A549 treated with dexamethasone at 1 μM for 4 hours (cell line): Measurements from ENCODE around the gene LGALS7. TPM values are rescaled to one million over a fixed set of nuclear protein-coding genes. Genes with fewer than 3 reads are reported as not detected.

Experiments
- total RNA-seq: library from RNA; stranded (reverse); fragments of 200-300 nt; extraction: Qiagen RNA extraction; gene quantifications from 5 replicates; pipeline ENCODE4 v1.2.3, GENCODE V29; 2022

Gene LGALS7
- total RNA-seq = 0.25 to 0.40 TPM in 2 of 5 replicates, not detected in the others

DNA sequence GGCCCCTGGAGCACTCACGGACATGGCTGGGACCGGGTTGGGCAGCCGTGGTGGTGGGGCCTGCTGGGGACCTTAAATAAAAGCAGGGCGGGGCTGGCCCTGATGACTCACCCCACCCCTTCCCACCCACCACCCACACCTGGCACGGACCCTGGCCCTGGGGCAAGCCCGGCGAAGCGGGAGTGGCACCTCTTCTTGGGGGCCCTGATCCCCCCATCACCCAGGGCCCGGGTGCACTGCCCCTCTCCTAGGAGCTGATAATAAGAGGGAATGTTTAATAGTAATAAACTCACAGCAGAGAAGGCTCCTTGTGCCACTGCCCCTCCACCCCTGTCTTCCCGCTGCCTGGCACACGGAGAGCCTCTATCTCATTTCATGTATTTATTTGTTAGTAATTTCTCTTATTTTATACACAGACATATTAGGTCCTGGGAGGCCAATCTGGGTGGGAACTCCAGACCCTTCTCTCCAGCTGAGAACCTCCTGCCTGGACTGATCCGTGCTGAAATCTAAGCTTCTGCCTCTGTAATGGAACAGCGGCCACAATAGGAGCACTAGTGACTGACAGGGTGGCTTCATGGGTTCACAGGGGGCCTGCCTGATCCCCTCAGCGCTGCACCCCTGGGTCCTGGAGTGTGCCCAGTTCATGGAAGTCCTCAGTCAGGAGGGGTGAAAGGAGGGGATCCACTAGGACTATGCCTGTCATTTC is at the start of gene LGALS7:
TSS of gene LGALS7 (minus strand) at position 49 of the 709 bp plus-strand sequence. CDS start at position 24, 25 bp downstream.

DNA sequence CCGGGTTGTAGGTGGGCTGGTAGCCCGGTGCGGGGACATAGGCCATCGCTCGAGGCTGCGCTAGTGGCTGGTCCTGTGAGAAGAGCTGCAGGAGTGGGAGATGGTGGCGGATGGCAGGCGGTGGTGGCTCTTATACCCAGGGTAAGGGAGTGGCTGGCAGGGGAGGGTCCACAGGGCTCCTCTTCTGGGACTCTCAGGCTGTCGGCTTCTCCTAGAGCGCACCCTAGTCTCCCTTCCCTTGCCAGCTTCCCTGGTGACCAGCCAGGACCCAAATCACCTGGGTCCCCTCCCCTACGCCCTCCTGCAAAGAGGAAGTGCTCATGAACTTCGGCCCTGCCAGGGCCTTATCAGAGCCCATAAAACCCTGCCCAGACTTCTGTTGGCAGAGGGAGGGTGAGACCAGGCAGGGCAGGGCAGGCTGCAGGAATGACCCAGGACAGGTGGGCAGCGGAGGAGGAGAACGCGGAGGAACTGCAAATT is 39.6 kb upstream of the LGALS7 start, which contains the start of gene LGALS4:
TSS of gene LGALS4 (minus strand) at position 105 of the 480 bp plus-strand sequence. CDS start at position 46, 59 bp downstream.

DNA sequence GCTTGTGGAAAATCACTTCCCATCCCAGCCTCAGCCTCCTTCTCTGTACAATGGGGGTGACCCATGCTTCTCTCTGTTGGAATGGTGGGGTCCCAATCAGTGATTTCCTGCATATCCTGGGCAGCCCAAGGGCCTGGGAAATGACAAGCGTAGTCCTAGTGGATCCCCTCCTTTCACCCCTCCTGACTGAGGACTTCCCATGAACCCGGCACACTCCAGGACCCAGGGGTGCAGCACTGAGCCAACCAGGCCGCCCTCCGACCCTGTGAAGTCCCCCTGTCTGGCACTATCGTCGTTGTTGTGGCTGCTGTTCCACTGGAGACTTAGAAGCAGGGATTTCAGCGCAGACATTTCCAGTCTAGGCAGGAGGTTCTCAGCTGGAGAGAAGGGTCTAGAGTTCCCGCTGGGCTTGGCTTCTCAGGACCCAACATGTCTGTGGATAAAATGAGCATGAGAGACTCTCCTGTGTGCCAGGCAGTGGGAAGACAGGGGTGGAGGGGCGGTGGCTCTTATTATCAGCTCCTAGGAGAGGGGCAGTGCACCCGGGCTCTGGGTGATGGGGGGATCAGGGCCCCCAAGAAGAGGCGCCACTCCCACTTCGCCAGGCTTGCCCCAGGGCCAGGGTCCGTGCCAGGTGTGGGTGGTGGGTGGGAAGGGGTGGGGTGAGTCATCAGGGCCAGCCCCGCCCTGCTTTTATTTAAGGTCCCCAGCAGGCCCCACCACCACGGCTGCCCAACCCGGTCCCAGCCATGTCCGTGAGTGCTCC is 15.3 kb upstream of the LGALS7 start, which contains the start of gene LGALS7B:
TSS of gene LGALS7B (plus strand) at position 723 of the 766 bp plus-strand sequence. CDS start at position 750, 27 bp downstream.

DNA sequence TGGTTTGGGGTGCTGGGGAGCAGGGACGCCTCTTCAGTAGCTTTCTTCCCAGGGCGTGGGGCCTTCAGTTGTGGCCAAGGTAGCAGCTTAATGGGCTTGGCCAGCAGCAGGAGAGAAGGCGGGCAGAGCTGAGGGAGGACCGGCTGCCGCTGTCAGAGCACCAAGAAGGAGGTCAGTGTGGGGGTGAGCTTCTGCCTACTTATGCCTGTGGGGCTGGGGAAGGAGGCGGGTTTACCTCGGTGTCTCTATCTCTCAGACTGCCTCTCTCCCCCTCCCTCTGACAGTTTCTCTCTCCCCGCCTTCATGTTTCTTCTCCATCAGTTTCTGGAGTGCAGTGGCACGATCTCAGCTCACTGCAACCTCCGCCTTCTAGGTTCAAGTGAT is 29.0 kb downstream of the LGALS7 start, which contains the start of gene CAPN12:
TSS of gene CAPN12 (minus strand) at position 177 of the 384 bp plus-strand sequence. CDS start 309 bp downstream, outside the sequence.

Other genes starting within 250 kb of the LGALS7 start
- 0.61 to 1.3 TPM (median 0.87 TPM) in 5 replicates for gene MAP4K1, start 155.6 kb downstream of the LGALS7 start, total RNA-seq
- 703 to 886 TPM (median 726 TPM) in 5 replicates for gene EIF3K, start 154.3 kb downstream of the LGALS7 start, total RNA-seq
- 774 to 1,271 TPM (median 1,229 TPM) in 5 replicates for gene ACTN4, start 125.9 kb downstream of the LGALS7 start, total RNA-seq
- gene CAPN12, start 29.0 kb downstream of the LGALS7 start, total RNA-seq = 5.3 to 6.5 TPM (median 6.0 TPM) in 5 replicates
- gene LGALS7B, start 15.7 kb upstream of the LGALS7 start, total RNA-seq = 0.27 to 0.62 TPM in 2 of 5 replicates, not detected in the others
- 0.21 to 0.53 TPM (median 0.42 TPM) in 5 replicates for gene LGALS4, start 39.4 kb upstream of the LGALS7 start, total RNA-seq
- gene ECH1, start 58.3 kb upstream of the LGALS7 start, total RNA-seq = 307 to 375 TPM (median 319 TPM) in 5 replicates
- 319 to 365 TPM (median 326 TPM) in 5 replicates for gene HNRNPL, start 76.5 kb upstream of the LGALS7 start, total RNA-seq
- gene RINL, start 104.8 kb upstream of the LGALS7 start, total RNA-seq = 2.1 to 3.9 TPM (median 2.6 TPM) in 5 replicates
- 32.1 to 38.1 TPM (median 35.6 TPM) in 5 replicates for gene SIRT2, start 126.1 kb upstream of the LGALS7 start, total RNA-seq
- gene NFKBIB, start 126.5 kb upstream of the LGALS7 start, total RNA-seq = 59.1 to 111 TPM (median 94.5 TPM) in 5 replicates
- 0.40 to 0.88 TPM (median 0.74 TPM) in 5 replicates for gene CCER2, start 138.7 kb upstream of the LGALS7 start, total RNA-seq
- gene SARS2, start 157.2 kb upstream of the LGALS7 start, total RNA-seq = 39.3 to 52.1 TPM (median 51.6 TPM) in 5 replicates
- 194 to 269 TPM (median 223 TPM) in 5 replicates for gene MRPS12, start 157.4 kb upstream of the LGALS7 start, total RNA-seq
- 56.0 to 78.7 TPM (median 73.9 TPM) in 5 replicates for gene FBXO17, start 202.2 kb upstream of the LGALS7 start, total RNA-seq